ENCODE data around the gene SHMT1.
"Not testable (repeated sequence)": the region's sequence is repeated elsewhere in the genome, so short reads cannot be mapped to it uniquely, and the experiment has no call there.

The SHMT1 gene

DNA sequence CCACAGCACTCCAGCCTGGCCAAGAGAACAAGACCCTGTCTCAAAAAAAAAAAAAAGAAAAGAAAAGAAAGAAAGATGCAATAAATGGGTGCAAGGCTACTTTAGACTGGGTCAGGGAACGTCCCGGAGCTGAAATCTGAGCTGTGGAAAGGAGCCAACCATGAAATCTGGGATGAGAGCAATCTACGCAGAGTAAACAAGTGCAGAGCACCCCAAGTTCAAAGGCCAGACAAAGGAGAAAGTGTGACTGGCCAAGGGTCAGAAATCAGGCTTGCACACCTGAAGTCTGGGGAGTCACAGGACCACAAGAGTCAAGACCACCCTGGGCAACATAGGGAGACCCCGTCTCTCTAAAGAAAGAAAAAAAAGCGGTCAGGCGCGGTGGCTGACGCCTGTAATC lies 2.8 kb downstream of the SHMT1 start:
- H3K27ac ChIP-seq (ENCODE audit: low read depth, low read length): no peak overlapping the region
- peaks cover 12% of the 10 kb centered on the region for H3K79me2 ChIP-seq (ENCODE audit: control insufficient read depth, insufficient read depth, low read length, unreplicated experiment)
- no peaks in the 10 kb centered on the region for H3K36me3 ChIP-seq (ENCODE audit: insufficient read depth, low read length)
- no peaks in the 10 kb centered on the region for H3K27me3 ChIP-seq (ENCODE audit: insufficient read depth, low read length)
- peaks cover 14% of the 10 kb centered on the region for H3K4me1 ChIP-seq (ENCODE audit: control insufficient read depth, insufficient read depth, low read length, unreplicated experiment)
- H3K4me3 ChIP-seq (ENCODE audit: low read depth, low read length): no peak overlapping the region
- no peak overlapping the region for H2AFZ ChIP-seq (ENCODE audit: low read length, unreplicated experiment)

DNA sequence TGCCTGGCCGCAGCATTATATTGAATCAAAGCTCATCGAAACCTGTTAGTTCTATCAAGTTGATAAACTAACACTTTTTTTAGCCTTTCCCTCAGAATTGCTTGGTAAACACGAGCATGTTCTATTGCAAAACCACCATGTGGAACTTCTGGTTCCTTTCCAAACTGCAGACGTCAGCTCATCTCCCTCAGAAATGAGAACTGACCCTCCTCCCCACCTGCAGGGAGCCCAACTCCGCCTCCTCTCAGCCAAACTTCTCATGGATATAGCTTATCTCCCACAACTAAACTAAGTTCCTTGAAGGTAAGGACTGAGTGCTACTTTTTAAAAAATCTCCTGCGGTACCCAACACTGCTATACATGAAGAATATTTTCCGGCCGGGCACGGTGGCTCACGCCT lies 6.7 kb downstream of the SHMT1 start:
- 0 out of 2 replicates have a peak, but pooled peaks cover 6% of the 10 kb centered on the region for H3K36me3 ChIP-seq (ENCODE audit: insufficient read depth, low read length)
- H3K27ac ChIP-seq (ENCODE audit: low read depth, low read length): no peak overlapping the region
- no peak overlapping the region for H2AFZ ChIP-seq (ENCODE audit: low read length, unreplicated experiment)

DNA sequence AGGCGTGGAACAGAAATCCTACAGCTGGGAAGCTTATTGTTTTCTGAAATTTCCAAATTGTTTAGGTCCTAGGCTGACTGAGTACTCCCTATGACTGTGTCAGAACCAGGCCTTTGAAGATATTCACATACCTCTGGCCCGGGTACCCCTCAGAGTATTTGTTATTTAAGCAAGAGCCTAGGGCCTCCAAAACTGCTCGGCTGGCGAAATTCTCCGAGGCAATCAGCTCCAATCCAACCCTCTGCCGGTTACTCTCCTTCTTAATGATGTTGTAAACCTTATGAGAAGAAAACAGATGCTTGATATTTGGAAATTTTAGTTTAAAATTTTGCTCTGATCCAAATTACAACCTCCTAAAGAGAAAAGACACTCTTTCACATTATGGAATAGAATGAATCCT lies 9.8 kb downstream of the SHMT1 start:
- no peaks in the 10 kb centered on the region for H3K27me3 ChIP-seq (ENCODE audit: insufficient read depth, low read length)
- no peak overlapping the region for H3K4me3 ChIP-seq (ENCODE audit: low read depth, low read length)
- H3K27ac ChIP-seq (ENCODE audit: low read depth, low read length): no peak overlapping the region
- peaks cover 8% of the 10 kb centered on the region; the same call in 1 of the 2 replicates for H3K36me3 ChIP-seq (ENCODE audit: insufficient read depth, low read length)
- H3K79me2 ChIP-seq (ENCODE audit: control insufficient read depth, insufficient read depth, low read length, unreplicated experiment): no peaks in the 10 kb centered on the region
- H3K4me1 ChIP-seq (ENCODE audit: control insufficient read depth, insufficient read depth, low read length, unreplicated experiment): peaks cover 10% of the 10 kb centered on the region
- no peak overlapping the region for H2AFZ ChIP-seq (ENCODE audit: low read length, unreplicated experiment)

More for the DNA sequence above, 6.7 kb downstream of the SHMT1 start:
- no peaks in the 10 kb centered on the region for H3K27me3 ChIP-seq (ENCODE audit: insufficient read depth, low read length)
- peaks cover 10% of the 10 kb centered on the region for H3K4me1 ChIP-seq (ENCODE audit: control insufficient read depth, insufficient read depth, low read length, unreplicated experiment)
- no peak overlapping the region for H3K4me3 ChIP-seq (ENCODE audit: low read depth, low read length)
- peaks cover 2% of the 10 kb centered on the region for H3K79me2 ChIP-seq (ENCODE audit: control insufficient read depth, insufficient read depth, low read length, unreplicated experiment)

DNA sequence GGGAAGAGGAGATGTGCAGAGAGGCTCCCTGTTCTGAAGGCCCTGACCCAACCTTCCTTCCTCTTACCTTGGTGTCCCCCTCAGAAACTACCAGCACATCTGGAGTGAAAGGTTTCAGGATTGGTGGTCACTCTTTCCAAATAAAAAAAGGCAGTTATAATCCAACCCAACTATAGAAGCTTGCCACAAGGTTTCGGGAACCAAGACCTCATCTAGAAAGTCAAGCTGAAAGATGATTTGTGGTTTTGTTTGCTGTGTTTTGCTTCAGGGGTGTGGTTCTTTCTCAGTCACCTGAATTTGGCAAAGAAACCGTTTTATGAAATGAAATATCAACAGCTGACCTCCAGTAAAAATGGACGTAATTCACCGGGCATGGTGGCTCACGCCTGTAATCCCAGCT lies 19.3 kb downstream of the SHMT1 start:
- Histone ChIP-seq H3K79me2 (ENCODE audit: control insufficient read depth, insufficient read depth, low read length, unreplicated experiment) (no peaks in the 10 kb centered on the region), H3K27me3 (ENCODE audit: insufficient read depth, low read length) (no peaks in the 10 kb centered on the region), H3K36me3 (ENCODE audit: insufficient read depth, low read length) (peaks cover 24% of the 10 kb centered on the region), H2AFZ (ENCODE audit: low read length, unreplicated experiment) (no peak overlapping the region), H3K27ac (ENCODE audit: low read depth, low read length) (no peak overlapping the region), H3K4me1 (ENCODE audit: control insufficient read depth, insufficient read depth, low read length, unreplicated experiment) (no peaks in the 10 kb centered on the region), H3K4me3 (ENCODE audit: low read depth, low read length) (no peak overlapping the region)

DNA sequence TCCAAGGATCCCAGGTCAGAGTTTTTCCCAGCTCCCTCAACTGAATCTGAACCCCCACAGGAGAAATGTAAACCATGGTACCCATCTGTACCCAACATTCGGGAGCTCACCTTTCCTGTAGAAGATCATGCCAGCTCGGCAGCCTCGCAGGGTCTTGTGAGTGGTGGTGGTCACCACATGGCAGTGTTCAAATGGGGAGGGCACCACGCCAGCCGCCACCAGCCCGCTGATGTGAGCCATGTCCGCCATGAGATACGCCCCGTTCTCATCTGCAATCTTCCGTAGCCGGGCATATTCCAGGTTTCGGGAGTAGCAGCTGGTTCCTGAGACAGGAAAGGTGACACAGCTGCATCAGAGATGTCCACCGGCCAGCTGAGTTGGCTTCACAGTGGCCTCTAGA lies 23.4 kb downstream of the SHMT1 start:
- Histone ChIP-seq H3K27me3 (ENCODE audit: insufficient read depth, low read length) (no peaks in the 10 kb centered on the region), H3K36me3 (ENCODE audit: insufficient read depth, low read length) (peaks cover 25% of the 10 kb centered on the region), H3K27ac (ENCODE audit: low read depth, low read length) (no peak overlapping the region)

DNA sequence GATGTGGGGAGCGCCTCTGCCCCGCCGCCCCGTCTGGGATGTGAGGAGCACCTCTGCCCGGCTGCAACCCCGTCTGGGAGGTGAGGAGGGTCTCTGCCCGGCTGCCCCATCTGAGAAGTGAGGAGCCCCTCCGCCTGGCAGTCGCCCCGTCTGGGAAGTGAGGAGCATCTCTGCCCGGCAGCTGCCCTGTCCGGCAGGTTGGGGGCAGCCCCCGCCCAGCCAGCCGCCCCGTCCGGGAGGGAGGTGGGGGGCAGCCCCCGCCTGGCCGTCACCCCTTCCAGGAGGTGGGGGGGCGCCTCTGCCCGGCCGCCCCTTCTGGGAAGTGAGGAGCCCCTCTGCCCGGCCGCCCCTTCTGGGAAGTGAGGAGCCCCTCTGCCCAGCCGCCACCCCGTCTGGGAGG lies 25.2 kb downstream of the SHMT1 start:
- H3K27ac ChIP-seq (ENCODE audit: low read depth, low read length); H3K4me3 ChIP-seq (ENCODE audit: low read depth, low read length); H3K4me1 ChIP-seq (ENCODE audit: control insufficient read depth, insufficient read depth, low read length, unreplicated experiment); H3K79me2 ChIP-seq (ENCODE audit: control insufficient read depth, insufficient read depth, low read length, unreplicated experiment); H3K27me3 ChIP-seq (ENCODE audit: insufficient read depth, low read length); H2AFZ ChIP-seq (ENCODE audit: low read length, unreplicated experiment): not testable (repeated sequence)
- peaks cover 25% of the 10 kb centered on the region for H3K36me3 ChIP-seq (ENCODE audit: insufficient read depth, low read length)

More for the DNA sequence above, 23.4 kb downstream of the SHMT1 start:
- H3K4me1 ChIP-seq (ENCODE audit: control insufficient read depth, insufficient read depth, low read length, unreplicated experiment): no peaks in the 10 kb centered on the region
- H3K4me3 ChIP-seq (ENCODE audit: low read depth, low read length): no peak overlapping the region
- no peaks in the 10 kb centered on the region for H3K79me2 ChIP-seq (ENCODE audit: control insufficient read depth, insufficient read depth, low read length, unreplicated experiment)
- no peak overlapping the region for H2AFZ ChIP-seq (ENCODE audit: low read length, unreplicated experiment)

DNA sequence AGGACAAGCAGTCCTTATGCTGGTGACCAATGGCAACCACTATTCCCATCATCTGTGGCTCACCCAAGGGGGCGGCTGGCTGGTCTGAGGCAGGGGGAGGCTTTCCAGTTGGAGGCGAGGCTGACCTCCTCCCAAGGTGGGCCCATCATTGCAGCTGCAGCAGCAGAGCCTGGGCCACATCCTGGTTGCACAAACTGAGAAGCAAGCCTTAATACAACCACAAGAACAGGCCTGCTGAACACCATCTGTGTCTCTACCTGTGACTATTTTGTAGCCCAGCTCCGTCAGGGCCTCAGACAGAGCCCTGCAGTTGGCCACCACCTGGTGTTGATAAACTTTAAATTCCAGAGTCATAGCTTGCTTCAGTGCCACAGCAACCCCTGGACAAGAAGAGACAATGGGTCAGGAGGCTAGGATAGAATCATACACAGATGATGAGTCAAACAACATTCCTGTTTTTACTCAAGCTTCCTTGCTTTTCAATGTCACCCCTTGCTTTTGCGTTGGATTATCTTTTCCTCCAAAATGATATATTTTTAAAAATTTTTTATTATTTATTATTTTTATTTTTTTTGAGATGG lies 30.4 kb downstream of the SHMT1 start:
- H3K79me2 ChIP-seq (ENCODE audit: control insufficient read depth, insufficient read depth, low read length, unreplicated experiment): no peaks in the 10 kb centered on the region
- no peak overlapping the region for H3K27ac ChIP-seq (ENCODE audit: low read depth, low read length)
- H3K36me3 ChIP-seq (ENCODE audit: insufficient read depth, low read length): no peaks in the 10 kb centered on the region
- no peaks in the 10 kb centered on the region for H3K4me1 ChIP-seq (ENCODE audit: control insufficient read depth, insufficient read depth, low read length, unreplicated experiment)
- no peak overlapping the region for H2AFZ ChIP-seq (ENCODE audit: low read length, unreplicated experiment)
- H3K4me3 ChIP-seq (ENCODE audit: low read depth, low read length): no peak overlapping the region
- no peaks in the 10 kb centered on the region for H3K27me3 ChIP-seq (ENCODE audit: insufficient read depth, low read length)

DNA sequence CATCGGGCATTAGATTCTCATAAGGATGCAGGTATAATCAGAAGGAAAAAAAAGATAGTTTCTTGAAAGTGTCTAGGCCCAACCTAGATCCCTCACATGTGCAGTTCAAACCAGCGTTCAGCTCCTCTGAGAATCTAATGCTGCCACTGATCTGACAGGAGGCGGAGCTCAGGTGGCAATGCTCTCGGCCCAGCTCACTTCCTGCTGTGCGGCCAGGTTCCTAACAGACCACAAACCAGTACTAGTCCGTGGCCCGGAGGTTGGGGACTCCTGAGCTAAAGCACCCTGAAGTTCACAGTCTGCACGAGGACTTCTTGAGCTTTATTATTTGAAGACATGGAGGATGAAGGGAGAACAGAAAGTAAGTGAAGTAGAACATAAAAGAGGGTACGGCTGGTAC lies 31.5 kb downstream of the SHMT1 start:
- H3K4me1 ChIP-seq (ENCODE audit: control insufficient read depth, insufficient read depth, low read length, unreplicated experiment): no peaks in the 10 kb centered on the region
- H3K36me3 ChIP-seq (ENCODE audit: insufficient read depth, low read length): no peaks in the 10 kb centered on the region
- H3K27me3 ChIP-seq (ENCODE audit: insufficient read depth, low read length): no peaks in the 10 kb centered on the region

DNA sequence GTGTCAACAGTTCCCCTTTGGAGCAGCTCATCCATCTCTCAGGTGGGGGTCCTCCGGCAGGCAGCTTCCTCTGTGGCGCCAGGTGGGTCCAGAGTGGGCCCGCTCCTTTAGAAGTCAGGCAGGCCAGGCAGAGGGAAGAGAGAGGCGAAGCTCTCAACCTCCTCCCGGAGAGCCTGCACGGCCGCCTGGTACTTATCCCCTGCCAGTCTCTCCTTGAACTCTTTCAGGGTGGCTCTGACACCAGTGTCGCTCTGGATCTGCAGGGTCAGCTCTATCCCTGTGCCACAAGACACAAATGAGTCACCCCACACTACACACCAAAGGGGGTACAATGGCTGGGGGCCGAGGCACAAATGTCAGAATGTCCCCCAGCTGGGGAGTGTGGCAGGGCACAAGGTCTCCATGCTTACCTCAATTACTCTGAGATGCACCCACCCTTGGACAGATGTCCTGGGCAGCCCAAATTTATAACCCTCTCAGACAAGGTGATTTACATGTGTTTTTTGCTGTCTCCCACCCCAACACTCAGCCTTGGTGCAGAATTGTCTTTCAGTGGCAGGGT lies 34.6 kb downstream of the SHMT1 start:
- H3K27ac ChIP-seq (ENCODE audit: low read depth, low read length): no peak overlapping the region
- H3K36me3 ChIP-seq (ENCODE audit: insufficient read depth, low read length): peaks cover 10% of the 10 kb centered on the region; the same call in 1 of the 2 replicates
- H2AFZ ChIP-seq (ENCODE audit: low read length, unreplicated experiment): no peak overlapping the region
- no peaks in the 10 kb centered on the region for H3K27me3 ChIP-seq (ENCODE audit: insufficient read depth, low read length)
- no peak overlapping the region for H3K4me3 ChIP-seq (ENCODE audit: low read depth, low read length)
- H3K79me2 ChIP-seq (ENCODE audit: control insufficient read depth, insufficient read depth, low read length, unreplicated experiment): peaks cover 4% of the 10 kb centered on the region
- no peaks in the 10 kb centered on the region for H3K4me1 ChIP-seq (ENCODE audit: control insufficient read depth, insufficient read depth, low read length, unreplicated experiment)

More for the DNA sequence above, 31.5 kb downstream of the SHMT1 start:
- H2AFZ ChIP-seq (ENCODE audit: low read length, unreplicated experiment): no peak overlapping the region
- no peak overlapping the region for H3K27ac ChIP-seq (ENCODE audit: low read depth, low read length)
- no peaks in the 10 kb centered on the region for H3K79me2 ChIP-seq (ENCODE audit: control insufficient read depth, insufficient read depth, low read length, unreplicated experiment)
- H3K4me3 ChIP-seq (ENCODE audit: low read depth, low read length): no peak overlapping the region

DNA sequence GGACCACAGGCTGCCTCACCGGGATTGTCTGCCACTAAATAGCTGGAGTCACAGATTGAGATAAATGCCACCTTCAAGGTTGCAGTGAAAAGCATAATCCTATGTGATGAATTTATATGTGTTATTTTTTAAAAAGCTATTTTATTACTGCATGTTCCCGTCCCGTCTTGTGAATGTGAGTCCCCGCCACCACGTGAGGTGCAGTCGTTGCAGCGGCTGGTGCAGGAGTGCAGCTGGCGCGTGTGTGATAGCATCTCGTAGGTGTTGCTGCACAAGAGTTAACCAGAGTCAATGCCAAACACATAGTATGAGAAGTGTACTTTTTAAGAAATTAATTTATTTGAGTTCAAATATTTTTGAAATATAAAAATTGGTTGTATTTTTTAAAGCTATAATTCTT lies 35.8 kb downstream of the SHMT1 start:
- peaks cover 11% of the 10 kb centered on the region for H3K79me2 ChIP-seq (ENCODE audit: control insufficient read depth, insufficient read depth, low read length, unreplicated experiment)
- H3K4me3 ChIP-seq (ENCODE audit: low read depth, low read length): no peak overlapping the region
- no peaks in the 10 kb centered on the region for H3K27me3 ChIP-seq (ENCODE audit: insufficient read depth, low read length)
- no peaks in the 10 kb centered on the region for H3K4me1 ChIP-seq (ENCODE audit: control insufficient read depth, insufficient read depth, low read length, unreplicated experiment)
- H3K36me3 ChIP-seq (ENCODE audit: insufficient read depth, low read length): peaks cover 13% of the 10 kb centered on the region; the same call in 1 of the 2 replicates
- no peak overlapping the region for H2AFZ ChIP-seq (ENCODE audit: low read length, unreplicated experiment)
- H3K27ac ChIP-seq (ENCODE audit: low read depth, low read length): no peak overlapping the region

DNA sequence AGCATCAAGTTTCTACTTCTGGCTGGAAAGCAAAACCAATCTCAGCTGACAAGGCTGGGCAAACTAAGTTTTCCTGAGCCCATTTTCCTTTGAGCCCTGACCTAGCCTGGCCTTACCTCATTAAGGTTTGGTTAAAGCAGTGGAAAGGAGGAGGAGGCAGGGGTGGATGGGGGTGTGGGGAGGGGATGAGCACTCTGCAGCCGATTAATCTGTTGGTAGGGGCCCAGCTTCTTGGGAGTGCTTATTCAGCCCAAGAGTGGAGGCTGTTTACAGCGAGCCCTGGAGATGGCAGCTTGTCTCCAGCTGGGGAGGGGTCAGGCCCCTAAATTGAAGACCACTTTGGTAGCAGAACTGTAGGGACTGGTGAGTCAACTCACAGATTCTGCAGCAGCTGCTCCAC lies 36.3 kb downstream of the SHMT1 start:
- Histone ChIP-seq H3K27ac (ENCODE audit: low read depth, low read length) (no peak overlapping the region), H3K36me3 (ENCODE audit: insufficient read depth, low read length) (peaks cover 13% of the 10 kb centered on the region; the same call in 1 of the 2 replicates), H3K27me3 (ENCODE audit: insufficient read depth, low read length) (no peaks in the 10 kb centered on the region), H3K79me2 (ENCODE audit: control insufficient read depth, insufficient read depth, low read length, unreplicated experiment) (peaks cover 12% of the 10 kb centered on the region), H3K4me3 (ENCODE audit: low read depth, low read length) (no peak overlapping the region), H2AFZ (ENCODE audit: low read length, unreplicated experiment) (no peak overlapping the region), H3K4me1 (ENCODE audit: control insufficient read depth, insufficient read depth, low read length, unreplicated experiment) (no peaks in the 10 kb centered on the region)

All from ACC112 (cell line).